ENCODE measurements around the gene CHRNA1.

CHRNA1 gene

GRCh38 chr2:174738841-174739240 lies 25.4 kb downstream of the CHRNA1 start:
- TF ChIP-seq, protein P1, sequence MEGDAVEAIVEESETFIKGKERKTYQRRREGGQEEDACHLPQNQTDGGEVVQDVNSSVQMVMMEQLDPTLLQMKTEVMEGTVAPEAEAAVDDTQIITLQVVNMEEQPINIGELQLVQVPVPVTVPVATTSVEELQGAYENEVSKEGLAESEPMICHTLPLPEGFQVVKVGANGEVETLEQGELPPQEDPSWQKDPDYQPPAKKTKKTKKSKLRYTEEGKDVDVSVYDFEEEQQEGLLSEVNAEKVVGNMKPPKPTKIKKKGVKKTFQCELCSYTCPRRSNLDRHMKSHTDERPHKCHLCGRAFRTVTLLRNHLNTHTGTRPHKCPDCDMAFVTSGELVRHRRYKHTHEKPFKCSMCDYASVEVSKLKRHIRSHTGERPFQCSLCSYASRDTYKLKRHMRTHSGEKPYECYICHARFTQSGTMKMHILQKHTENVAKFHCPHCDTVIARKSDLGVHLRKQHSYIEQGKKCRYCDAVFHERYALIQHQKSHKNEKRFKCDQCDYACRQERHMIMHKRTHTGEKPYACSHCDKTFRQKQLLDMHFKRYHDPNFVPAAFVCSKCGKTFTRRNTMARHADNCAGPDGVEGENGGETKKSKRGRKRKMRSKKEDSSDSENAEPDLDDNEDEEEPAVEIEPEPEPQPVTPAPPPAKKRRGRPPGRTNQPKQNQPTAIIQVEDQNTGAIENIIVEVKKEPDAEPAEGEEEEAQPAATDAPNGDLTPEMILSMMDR (conservative IDR thresholded peaks at IDR 0.05; ENCODE audit: low read length) = no peak
- no peak for DNase-seq (ENCODE audit: low read depth)
- no peak overlapping the region for H3K4me3 ChIP-seq (ENCODE audit: low read length)

DNA sequence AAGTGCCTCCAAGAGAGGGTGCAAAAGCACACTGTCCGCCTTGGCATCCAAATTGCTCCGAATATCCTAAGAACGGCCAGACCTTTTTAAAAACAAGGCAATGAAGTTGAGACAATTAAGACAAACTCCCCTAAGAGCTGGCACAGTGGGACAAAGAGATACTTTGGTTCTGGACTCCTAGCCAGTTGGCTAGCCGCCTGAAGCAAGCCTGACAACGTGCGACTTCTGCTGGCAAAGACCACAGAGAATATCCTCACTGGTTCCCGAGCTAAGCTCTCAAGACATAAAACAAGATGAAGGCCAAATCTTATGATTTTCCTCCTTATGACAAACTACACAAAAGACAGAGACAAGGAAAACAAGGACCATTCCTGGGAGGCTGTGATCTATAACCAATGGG lies 32.7 kb downstream of the CHRNA1 start:
- H3K4me3 ChIP-seq (ENCODE audit: low read length) = no peak overlapping the region
- DNase-seq (ENCODE audit: low read depth) = no peak
- TF ChIP-seq, protein P1 (conservative IDR thresholded peaks at IDR 0.05; ENCODE audit: low read length) = no peak

DNA sequence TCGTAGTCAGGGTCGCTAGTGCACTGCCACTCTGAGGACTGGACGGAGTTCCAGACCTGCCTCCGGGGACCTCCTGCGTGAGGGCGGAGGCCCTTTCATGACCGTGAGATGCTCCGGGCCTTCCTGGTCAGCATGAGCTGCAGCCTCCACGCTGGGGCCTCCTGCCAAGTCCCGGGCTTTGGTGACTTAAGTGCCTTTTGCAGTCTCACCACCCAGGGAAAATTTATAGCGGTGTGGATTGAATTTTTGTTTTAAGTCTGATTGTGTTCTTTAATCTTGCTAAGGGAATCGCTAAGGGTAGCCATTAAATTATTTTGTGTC lies 33.6 kb downstream of the CHRNA1 start:
- H3K4me3 ChIP-seq (ENCODE audit: low read length) = no peak overlapping the region
- no peak for DNase-seq (ENCODE audit: low read depth)
- TF ChIP-seq, protein P1 (conservative IDR thresholded peaks at IDR 0.05; ENCODE audit: low read length) = no peak

GRCh38 chr2:174729797-174730697 lies 34.2 kb downstream of the CHRNA1 start:
- peak; percentile 5 for DNase-seq (ENCODE audit: low read depth)
- H3K4me3 ChIP-seq (ENCODE audit: low read length) = peak overlapping the region; percentile 50
- TF ChIP-seq, protein P1 (conservative IDR thresholded peaks at IDR 0.05; ENCODE audit: low read length) = no peak

DNA sequence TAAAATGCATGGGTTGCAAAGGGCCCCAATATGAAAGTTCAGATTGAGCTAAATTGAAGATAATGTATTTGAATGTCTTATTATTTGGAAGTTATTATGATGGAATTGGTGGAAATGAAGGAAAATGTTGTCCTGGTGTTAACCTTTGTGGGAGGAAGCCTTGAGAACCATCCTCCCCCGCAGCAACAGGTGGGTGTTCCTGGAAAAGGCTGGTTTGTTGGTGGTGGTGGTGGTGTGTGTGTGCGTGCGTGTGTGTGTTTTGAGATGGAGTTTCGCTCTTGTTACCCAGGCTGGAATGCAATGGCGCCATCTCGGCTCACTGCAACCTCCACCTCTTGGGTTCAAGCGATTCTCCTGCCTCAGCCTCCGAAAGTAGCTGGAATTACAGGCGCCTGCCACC lies 36.2 kb downstream of the CHRNA1 start:
- TF ChIP-seq, protein P1 (conservative IDR thresholded peaks at IDR 0.05; ENCODE audit: low read length) = no peak
- H3K4me3 ChIP-seq (ENCODE audit: low read length) = no peak overlapping the region
- no peak for DNase-seq (ENCODE audit: low read depth)

DNA sequence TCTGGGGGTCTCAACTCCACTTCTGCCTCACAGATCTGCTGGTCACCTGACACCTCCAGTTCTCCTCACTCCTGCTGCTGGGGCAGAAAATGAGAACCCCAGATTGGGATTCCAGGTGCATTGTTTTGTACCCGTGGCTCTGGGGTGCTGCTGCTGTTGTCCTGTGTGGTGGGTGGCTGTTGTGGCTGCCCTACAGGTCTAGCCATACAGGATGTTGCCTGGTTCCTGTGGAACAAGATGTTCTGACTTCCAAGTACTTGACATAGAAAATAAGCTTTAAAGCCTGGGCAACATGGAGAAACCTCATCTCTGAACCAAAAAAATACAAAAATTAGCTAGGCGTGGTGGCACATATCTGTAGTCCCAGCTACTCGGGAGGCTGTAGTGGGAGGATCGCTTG lies 38.1 kb downstream of the CHRNA1 start:
- TF ChIP-seq, protein P1 (conservative IDR thresholded peaks at IDR 0.05; ENCODE audit: low read length) = no peak
- no peak overlapping the region for H3K4me3 ChIP-seq (ENCODE audit: low read length)
- no peak for DNase-seq (ENCODE audit: low read depth)

DNA sequence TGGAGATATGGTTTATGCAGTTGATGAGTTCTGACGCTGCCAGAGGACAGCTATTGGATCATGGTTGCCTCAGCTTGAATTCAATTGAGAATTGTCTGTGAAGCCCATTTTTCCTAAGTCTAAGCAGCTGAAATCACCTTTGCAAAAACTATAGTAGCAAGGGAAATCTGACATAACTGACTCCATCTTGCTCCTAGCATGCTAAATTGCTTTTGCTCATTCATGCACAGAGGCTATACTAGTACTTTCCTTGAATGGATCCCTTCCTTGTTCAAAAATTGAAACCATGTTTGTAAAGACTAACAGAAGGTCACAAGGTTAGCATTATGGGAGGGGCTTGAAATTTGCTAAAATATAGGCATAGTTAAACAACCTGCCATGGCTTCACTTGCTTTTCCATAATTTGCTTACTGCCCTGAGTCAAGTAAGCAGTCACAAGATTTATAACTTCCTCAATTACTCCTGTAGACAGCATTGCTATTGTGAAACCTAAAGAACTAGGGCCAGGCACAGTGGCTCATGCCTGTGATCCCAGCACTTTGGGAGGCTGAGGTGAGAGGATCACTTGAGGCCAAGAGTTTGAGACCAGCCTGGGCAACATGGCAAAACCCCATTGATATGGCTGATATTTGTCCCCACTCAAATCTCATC lies 41.2 kb downstream of the CHRNA1 start:
- no peak for DNase-seq (ENCODE audit: low read depth)
- no peak overlapping the region for H3K4me3 ChIP-seq (ENCODE audit: low read length)
- TF ChIP-seq, protein P1 (conservative IDR thresholded peaks at IDR 0.05; ENCODE audit: low read length) = no peak

All from AG10803 (cell line).